ENCODE measurements around the gene LINGO4.

GRCh38 chr1:151849126-151849525, 43.9 kb upstream of the LINGO4 start:
- TF ChIP-seq CTCF (conservative IDR thresholded peaks at IDR 0.05; ENCODE audit: low read depth, low read length) (no peak), EZH2 (IDR thresholded peaks at IDR 0.05; ENCODE audit: borderline replicate concordance, low read depth, low read length, poor library complexity, severe bottlenecking) (no peak)
